ENCODE measurements around the gene TBC1D5. TPM values are rescaled to one million over a fixed set of nuclear protein-coding genes. Genes with fewer than 3 reads are reported as not detected.

TBC1D5 gene
- total and polyA plus RNA-seq, 2 donors (not counting 1 experiment from before 2014, with no cell fraction given) = 22.6 to 111 TPM

DNA sequence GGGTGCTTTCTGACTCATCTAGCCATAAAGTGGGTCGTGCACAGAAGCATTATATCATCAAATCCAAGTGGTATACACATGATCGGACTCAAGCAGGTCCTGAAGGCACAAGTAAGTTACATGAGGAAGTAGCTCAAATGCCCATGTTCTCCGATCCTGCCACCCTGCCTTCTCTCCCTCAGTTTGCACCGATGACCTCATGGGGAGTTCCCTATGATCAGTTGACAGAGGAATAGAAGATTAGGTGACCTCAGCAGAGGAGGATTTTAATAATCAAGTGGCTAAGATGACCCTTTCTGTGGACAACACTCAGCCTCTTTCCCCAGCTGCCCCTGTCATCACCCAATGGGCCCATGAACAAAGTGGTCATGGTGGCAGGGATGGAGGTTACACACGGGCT is 149.5 kb downstream of the TBC1D5 start:
- ChIA-PET CTCF (no interaction called here), POLR2A (no interaction called here)
- H3K9me3 Mint-ChIP-seq (ENCODE audit: insufficient read depth) = peaks cover 13% of the 10 kb centered on the region
- TF ChIP-seq, protein P1, sequence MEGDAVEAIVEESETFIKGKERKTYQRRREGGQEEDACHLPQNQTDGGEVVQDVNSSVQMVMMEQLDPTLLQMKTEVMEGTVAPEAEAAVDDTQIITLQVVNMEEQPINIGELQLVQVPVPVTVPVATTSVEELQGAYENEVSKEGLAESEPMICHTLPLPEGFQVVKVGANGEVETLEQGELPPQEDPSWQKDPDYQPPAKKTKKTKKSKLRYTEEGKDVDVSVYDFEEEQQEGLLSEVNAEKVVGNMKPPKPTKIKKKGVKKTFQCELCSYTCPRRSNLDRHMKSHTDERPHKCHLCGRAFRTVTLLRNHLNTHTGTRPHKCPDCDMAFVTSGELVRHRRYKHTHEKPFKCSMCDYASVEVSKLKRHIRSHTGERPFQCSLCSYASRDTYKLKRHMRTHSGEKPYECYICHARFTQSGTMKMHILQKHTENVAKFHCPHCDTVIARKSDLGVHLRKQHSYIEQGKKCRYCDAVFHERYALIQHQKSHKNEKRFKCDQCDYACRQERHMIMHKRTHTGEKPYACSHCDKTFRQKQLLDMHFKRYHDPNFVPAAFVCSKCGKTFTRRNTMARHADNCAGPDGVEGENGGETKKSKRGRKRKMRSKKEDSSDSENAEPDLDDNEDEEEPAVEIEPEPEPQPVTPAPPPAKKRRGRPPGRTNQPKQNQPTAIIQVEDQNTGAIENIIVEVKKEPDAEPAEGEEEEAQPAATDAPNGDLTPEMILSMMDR (IDR thresholded peaks at IDR 0.05) = no peak
- no peak for TF ChIP-seq EZH2 (IDR thresholded peaks at IDR 0.05; ENCODE audit: borderline replicate concordance, insufficient read depth, low read depth, low read length, poor library complexity, severe bottlenecking)
- ATAC-seq (ENCODE audit: low read depth) (no peak), DNase-seq (no peak)
- H3K27me3 Mint-ChIP-seq = no peaks in the 10 kb centered on the region
- Histone ChIP-seq H3K79me2 (ENCODE audit: control insufficient read depth, insufficient read depth, low read length) (peaks cover 33% of the 10 kb centered on the region), H3K4me3 (ENCODE audit: control extremely low read depth in 1 of 5, extremely low read depth in 1 of 5, insufficient read depth in 1 of 5, low read depth in 2 of 5, low read length in 4 of 5) (no peak overlapping the region), H3K4me2 (replicated peaks; ENCODE audit: low read depth, low read length, poor library complexity, severe bottlenecking) (no peak overlapping the region), H3K4me1 (ENCODE audit: control insufficient read depth in 2 of 2, insufficient read depth in 2 of 2, low read length in 2 of 2) (no peaks in the 10 kb centered on the region), H3K36me3 (replicated peaks in 1 of 2; ENCODE audit: control extremely low read depth in 1 of 2, control insufficient read depth in 1 of 2, extremely low read depth in 1 of 2, insufficient read depth in 2 of 2, low read length in 1 of 2) (peaks cover 0 to 8% of the 10 kb centered on the region in 2 experiments), H3K9ac (ENCODE audit: low read length) (no peak overlapping the region), H2AFZ (ENCODE audit: insufficient read depth, low read depth, low read length, poor library complexity, severe bottlenecking) (no peak overlapping the region), H3K9me3 (ENCODE audit: control extremely low read depth in 1 of 3, control insufficient read depth in 2 of 3, insufficient read depth in 1 of 3, low read length in 2 of 3) (peaks cover 2 to 13% (median 10%) of the 10 kb centered on the region in 3 donors), H3K27me3 (replicated peaks in 1 of 4; ENCODE audit: control extremely low read depth in 1 of 4, control insufficient read depth in 3 of 4, insufficient read depth in 4 of 4, low read length in 3 of 4) (no peaks in the 10 kb centered on the region), H3K27ac (ENCODE audit: low read length in 2 of 2) (no peak overlapping the region), H4K20me1 (ENCODE audit: control insufficient read depth, insufficient read depth, low read length, poor library complexity, severe bottlenecking) (peaks cover 12% of the 10 kb centered on the region)
- H3K4me1 Mint-ChIP-seq = peaks cover 17% of the 10 kb centered on the region
- intact Hi-C loops (cut with micrococcal nuclease) = no loop called here
- WGBS (ENCODE audit: insufficient coverage) = 100% methylated on average over 2 of the region's 5 CpGs
- no peak overlapping the region for H3K27ac Mint-ChIP-seq
- H3K4me3 Mint-ChIP-seq = no peak overlapping the region

DNA sequence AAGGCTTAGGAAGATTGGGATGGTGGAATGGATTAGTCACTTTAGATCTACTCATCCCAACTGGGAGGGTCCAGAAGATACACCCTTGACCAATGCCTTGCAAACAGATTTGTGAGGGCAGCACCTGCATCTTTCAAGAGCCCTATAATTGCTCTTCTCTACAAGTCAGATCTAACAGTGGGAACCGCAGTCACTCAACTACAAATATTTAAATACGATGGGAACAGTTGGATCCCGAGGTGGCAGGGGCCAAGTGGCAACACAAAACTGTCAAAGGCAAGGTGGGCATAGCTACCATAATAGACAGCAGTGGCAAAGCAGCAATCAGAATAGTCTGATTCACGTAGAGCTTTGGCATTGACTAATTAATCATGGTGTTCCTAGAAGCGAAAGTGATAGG is 152.0 kb downstream of the TBC1D5 start:
- no peaks in the 10 kb centered on the region for H3K27me3 Mint-ChIP-seq
- no peak overlapping the region for H3K27ac Mint-ChIP-seq
- CTCF ChIA-PET = no interaction called here

More for the DNA sequence above, 152.0 kb downstream of the TBC1D5 start:
- Mint-ChIP-seq H3K4me3 (no peak overlapping the region), H3K9me3 (ENCODE audit: insufficient read depth) (peaks cover 13% of the 10 kb centered on the region), H3K4me1 (peaks cover 23% of the 10 kb centered on the region)
- Histone ChIP-seq H3K4me3 (ENCODE audit: control extremely low read depth in 1 of 5, extremely low read depth in 1 of 5, insufficient read depth in 1 of 5, low read depth in 2 of 5, low read length in 4 of 5) (no peak overlapping the region), H3K4me1 (ENCODE audit: control insufficient read depth in 2 of 2, insufficient read depth in 2 of 2, low read length in 2 of 2) (no peaks in the 10 kb centered on the region), H4K20me1 (ENCODE audit: control insufficient read depth, insufficient read depth, low read length, poor library complexity, severe bottlenecking) (peaks cover 12% of the 10 kb centered on the region), H3K4me2 (replicated peaks; ENCODE audit: low read depth, low read length, poor library complexity, severe bottlenecking) (no peak overlapping the region), H2AFZ (ENCODE audit: insufficient read depth, low read depth, low read length, poor library complexity, severe bottlenecking) (no peak overlapping the region), H3K79me2 (ENCODE audit: control insufficient read depth, insufficient read depth, low read length) (peaks cover 36% of the 10 kb centered on the region), H3K27me3 (replicated peaks in 1 of 4; ENCODE audit: control extremely low read depth in 1 of 4, control insufficient read depth in 3 of 4, insufficient read depth in 4 of 4, low read length in 3 of 4) (no peaks in the 10 kb centered on the region), H3K9me3 (ENCODE audit: control extremely low read depth in 1 of 3, control insufficient read depth in 2 of 3, insufficient read depth in 1 of 3, low read length in 2 of 3) (peaks cover 2 to 13% (median 10%) of the 10 kb centered on the region in 3 donors), H3K27ac (ENCODE audit: low read length in 2 of 2) (no peak overlapping the region), H3K9ac (ENCODE audit: low read length) (no peak overlapping the region), H3K36me3 (replicated peaks in 1 of 2; ENCODE audit: control extremely low read depth in 1 of 2, control insufficient read depth in 1 of 2, extremely low read depth in 1 of 2, insufficient read depth in 2 of 2, low read length in 1 of 2) (peaks cover 0 to 8% of the 10 kb centered on the region in 2 experiments)
- no peak for ATAC-seq (ENCODE audit: low read depth)
- TF ChIP-seq, protein P1 (IDR thresholded peaks at IDR 0.05) = no peak
- no peak for TF ChIP-seq EZH2 (IDR thresholded peaks at IDR 0.05; ENCODE audit: borderline replicate concordance, insufficient read depth, low read depth, low read length, poor library complexity, severe bottlenecking)
- intact Hi-C loops (cut with micrococcal nuclease) = no loop called here
- POLR2A ChIA-PET = no interaction called here
- DNase-seq = no peak
- WGBS (ENCODE audit: insufficient coverage) = 100% methylated on average over 5 of the region's 5 CpGs

Measured in B cell (primary cell).